Kidney (tissue), 14 donors: Measurements from ENCODE around the gene TRAIP. TPM values are rescaled to one million over a fixed set of nuclear protein-coding genes. Genes with fewer than 3 reads are reported as not detected.
"Not testable (repeated sequence)": the region's sequence is repeated elsewhere in the genome, so short reads cannot be mapped to it uniquely, and the experiment has no call there.

ENCODE experiments used
- DNase-seq, 5 donors: peaks; one replicate each; pipeline ENCODE4 v3.0.0-alpha.2; 2013 to 2020
- FAIRE-seq: peaks from 2 replicates; lab custom pipeline; 2012; peaks lifted over from hg19 to GRCh38; lab: Jason Lieb, UNC
- H3K27ac ChIP-seq, 2 donors: one replicate each; pipeline ENCODE4 v1.7.0; 2013; ENCODE audit warnings: low read depth in 2 of 2, low read length in 2 of 2, inconsistent platforms in 1 of 2
- H3K27me3 ChIP-seq: one replicate; pipeline ENCODE4 v1.7.1; 2013; ENCODE audit warnings: low read length, inconsistent platforms; ENCODE audit not compliant: control insufficient read depth, insufficient read depth
- H3K36me3 ChIP-seq, 3 donors: one replicate each; pipeline versions ENCODE4 v1.7.0 to v1.7.1; 2013; ENCODE audit warnings: low read length in 3 of 3, control low read depth in 1 of 3, inconsistent platforms in 1 of 3; ENCODE audit not compliant: insufficient read depth in 3 of 3, control insufficient read depth in 2 of 3
- H3K4me1 ChIP-seq, 3 donors: one replicate each; pipeline versions ENCODE4 v1.7.0 to v1.7.1; 2013; ENCODE audit warnings: low read length in 3 of 3, inconsistent platforms in 1 of 3, low read depth in 1 of 3; ENCODE audit not compliant: control insufficient read depth in 2 of 3, insufficient read depth in 2 of 3
- H3K4me3 ChIP-seq, 3 donors: one replicate each; pipeline versions ENCODE4 v1.7.0 to v1.8.1; 2013; ENCODE audit warnings: low read length in 3 of 3, control low read depth in 1 of 3, inconsistent platforms in 1 of 3
- H3K9ac ChIP-seq, 3 donors: one replicate each; pipeline versions ENCODE4 v1.7.0 to v1.7.1; 2013; ENCODE audit warnings: low read length in 3 of 3, control low read depth in 1 of 3, inconsistent platforms in 1 of 3
- H3K9me3 ChIP-seq, 3 donors: one replicate each; pipeline versions ENCODE4 v1.7.0 to v1.7.1; 2013; ENCODE audit warnings: low read length in 3 of 3, control low read depth in 1 of 3, inconsistent platforms in 1 of 3; ENCODE audit not compliant: control insufficient read depth in 2 of 3, insufficient read depth in 1 of 3
- CTCF ChIP-seq: IDR thresholded peaks from 3 replicates; pipeline ENCODE4 v1.5.1; 2012; ENCODE audit warnings: mild to moderate bottlenecking, moderate library complexity, borderline replicate concordance; ENCODE audit not compliant: insufficient read depth; ENCODE audit errors: extremely low read depth
- intact Hi-C: fragments of 100-400 bp; cut with DNase I; formaldehyde crosslinking; loops from one replicate; pipeline ENCODE4 v1.11.1; 2022
- polyA plus RNA-seq: library from polyadenylated mRNA; stranded (reverse); fragments of 350-450 nt; fragmentation: Illumina TruSeq; extraction: RNeasy Lipid Tissue Mini Kit (QIAGEN cat#74804); gene quantifications from one replicate; pipeline ENCODE4 v1.2.3, GENCODE V29; 2014; ENCODE audit warnings: low read depth, low replicate concordance; ENCODE audit not compliant: insufficient read depth
- total RNA-seq: library from RNA; stranded (reverse); fragmentation: NEBNext Ultra II Directional; extraction: Animal tissue kit (Norgen Biotek cat#: 25700); gene quantifications from one replicate; pipeline ENCODE4 v1.2.1, GENCODE V29; 2021
- donor health status: control.
- donor health status: control.
- donor health status: control.
- donor health status: control.
- donor health status: control.
- donor health status: DM: yes; HTN: yes; CAD: no.
- donor health status: Normal renal cell carcinoma (clear cell type).

TRAIP gene
- total and polyA plus RNA-seq, 2 donors from 2014 or later, result 0.71 to 1.9 TPM

GRCh38 chr3:49831341-49831740 is 25.0 kb downstream of the TRAIP start:
- Histone ChIP-seq H3K27me3 (no peaks in the 10 kb centered on the region), H3K9me3 (no peaks in the 10 kb centered on the region), H3K27ac (no peak overlapping the region), H3K36me3 (no peaks in the 10 kb centered on the region), H3K4me3 (no peak overlapping the region), H3K4me1 (no peaks in the 10 kb centered on the region), H3K9ac (no peak overlapping the region)
- DNase-seq (no peak), FAIRE-seq (no peak)
- intact Hi-C loops, result no loop called here
- TF ChIP-seq CTCF, result no peak

- Histone ChIP-seq H3K9me3 (no peaks in the 10 kb centered on the region), H3K4me3 (no peak overlapping the region), H3K9ac (no peak overlapping the region), H3K4me1 (no peaks in the 10 kb centered on the region), H3K27ac (no peak overlapping the region), H3K27me3 (no peaks in the 10 kb centered on the region), H3K36me3 (no peaks in the 10 kb centered on the region)
- no peak for TF ChIP-seq CTCF
- DNase-seq, result no peak
- intact Hi-C loops, result no loop called here
- FAIRE-seq, result no peak
Observed at GRCh38 chr3:49826016-49826415, 30.3 kb downstream of the TRAIP start.

- DNase-seq, H3K9me3 ChIP-seq, H3K4me1 ChIP-seq, H3K36me3 ChIP-seq, FAIRE-seq, H3K9ac ChIP-seq, intact Hi-C loops, H3K27ac ChIP-seq, H3K4me3 ChIP-seq, H3K27me3 ChIP-seq: not testable (repeated sequence)
Observed at GRCh38 chr3:49823131-49823530, 33.2 kb downstream of the TRAIP start.

GRCh38 chr3:49813497-49814174 is 42.7 kb downstream of the TRAIP start, which contains the start of gene UBA7:
Gene UBA7, minus strand, starts transcription at chr3:49813953. Its CDS starts 166 bp downstream, at chr3:49813787.
- H3K4me3 ChIP-seq, result peak within 1 kb of the TSS; percentile 49 to 79 (median 66)
- H3K9ac ChIP-seq, result peak within 1 kb of the TSS; percentile 32 to 91 (median 83)
- FAIRE-seq, result no peak

More at GRCh38 chr3:49813497-49814174, 42.7 kb downstream of the TRAIP start, which contains the start of gene UBA7:
- H3K27ac ChIP-seq, result peak within 1 kb of the TSS; percentile 63 to 85
- H3K27me3 ChIP-seq, result no peaks in the 10 kb centered on the region
- TF ChIP-seq CTCF, result no peak
- H3K4me1 ChIP-seq, result peaks cover 0 to 29% (median 5%) of the 10 kb centered on the region in 3 donors
- H3K9me3 ChIP-seq, result no peaks in the 10 kb centered on the region
- intact Hi-C loops, result no loop called here
- peaks cover 0 to 13% (median 6%) of the 10 kb centered on the region in 3 donors for H3K36me3 ChIP-seq
- DNase-seq, result peak in 4 of 5 donors; percentile 31 to 86 (median 60)
